ACC112 (cell line): ENCODE data around the gene ELP5.

Source experiments
- H2AFZ ChIP-seq: fragments of 200-600 bp; sonication (generic); one replicate; pipeline ENCODE4 v1.6.0; 2017; ENCODE audit warnings: antibody characterized with exemption, low read length; ENCODE audit not compliant: unreplicated experiment
- H3K27ac ChIP-seq: fragments of 200-600 bp; sonication (generic); 2 replicates; pipeline ENCODE4 v1.5.1; 2014; ENCODE audit warnings: low read depth, mild to moderate bottlenecking, antibody characterized with exemption, low read length, moderate library complexity
- H3K27me3 ChIP-seq: fragments of 200-600 bp; sonication (generic); 2 replicates; pipeline ENCODE4 v1.6.1; 2014; ENCODE audit warnings: mild to moderate bottlenecking, antibody characterized with exemption, low read length, moderate library complexity, mixed read lengths; ENCODE audit not compliant: insufficient read depth
- H3K36me3 ChIP-seq: fragments of 200-600 bp; sonication (generic); 2 replicates; pipeline ENCODE4 v1.6.1; 2016; ENCODE audit warnings: mild to moderate bottlenecking, antibody characterized with exemption, low read length, moderate library complexity, mixed read lengths; ENCODE audit not compliant: insufficient read depth
- H3K4me1 ChIP-seq: fragments of 200-600 bp; sonication (generic); one replicate; pipeline ENCODE4 v1.6.1; 2016; ENCODE audit warnings: low read length, mixed read lengths; ENCODE audit not compliant: insufficient read depth, unreplicated experiment, control insufficient read depth
- H3K4me3 ChIP-seq: fragments of 200-600 bp; sonication (generic); 2 replicates; pipeline ENCODE4 v1.5.1; 2014; ENCODE audit warnings: mild to moderate bottlenecking, low read depth, low read length
- H3K79me2 ChIP-seq: fragments of 200-600 bp; sonication (generic); one replicate; pipeline ENCODE4 v1.6.0; 2016; ENCODE audit warnings: low read length; ENCODE audit not compliant: control insufficient read depth, unreplicated experiment, insufficient read depth

ELP5 gene

DNA sequence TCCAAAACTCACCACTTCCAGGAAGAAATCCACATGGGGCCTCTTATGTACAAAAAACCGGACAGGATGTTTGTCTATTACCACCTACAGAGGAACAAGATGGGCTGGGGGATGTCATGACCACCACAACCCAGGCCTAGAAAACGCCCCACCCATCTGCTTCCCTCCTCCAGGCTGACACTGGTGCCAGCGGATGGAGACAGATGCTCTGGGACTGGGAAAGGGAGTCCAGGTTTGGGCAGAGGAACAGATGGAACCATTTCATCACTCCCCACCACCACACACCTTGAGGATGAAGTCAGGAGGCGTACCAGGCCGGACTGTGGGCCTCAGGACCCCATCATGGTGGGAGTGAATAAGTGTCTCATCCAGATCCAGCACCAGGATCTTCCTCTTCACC lies 5.2 kb upstream of the ELP5 start:
- Histone ChIP-seq H2AFZ (no peak overlapping the region), H3K27ac (no peak overlapping the region), H3K36me3 (peaks cover 2% of the 10 kb centered on the region; the same call in 1 of the 2 replicates), H3K4me1 (peaks cover 22% of the 10 kb centered on the region), H3K27me3 (no peaks in the 10 kb centered on the region), H3K79me2 (peaks cover 51% of the 10 kb centered on the region), H3K4me3 (no peak overlapping the region)

DNA sequence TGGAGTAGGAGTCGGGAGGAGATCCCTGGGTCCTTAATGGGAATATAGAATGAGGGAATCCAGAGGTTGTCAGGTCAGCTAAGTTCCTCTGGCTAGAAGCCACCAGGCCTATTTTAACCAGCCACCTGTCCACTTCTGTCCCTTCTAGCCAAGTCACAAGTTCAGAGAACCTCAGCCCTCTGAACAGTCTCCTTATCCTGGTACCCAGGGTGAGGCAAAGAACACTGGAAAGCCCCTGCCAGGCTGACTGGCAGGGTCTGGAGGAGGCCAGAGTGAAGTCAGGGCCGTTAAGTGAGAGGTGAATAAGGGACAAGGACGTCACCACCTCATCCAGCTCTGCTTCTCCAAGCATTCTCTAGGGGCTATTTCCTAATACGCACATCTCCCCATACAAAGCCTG lies 3.2 kb upstream of the ELP5 start:
- Histone ChIP-seq H3K79me2 (peaks cover 59% of the 10 kb centered on the region), H2AFZ (no peak overlapping the region), H3K4me1 (peaks cover 25% of the 10 kb centered on the region), H3K36me3 (peaks cover 7% of the 10 kb centered on the region; the same call in 1 of the 2 replicates), H3K4me3 (peak overlapping the region; percentile 23; the same call in 1 of the 2 replicates), H3K27me3 (no peaks in the 10 kb centered on the region), H3K27ac (no peak overlapping the region)

DNA sequence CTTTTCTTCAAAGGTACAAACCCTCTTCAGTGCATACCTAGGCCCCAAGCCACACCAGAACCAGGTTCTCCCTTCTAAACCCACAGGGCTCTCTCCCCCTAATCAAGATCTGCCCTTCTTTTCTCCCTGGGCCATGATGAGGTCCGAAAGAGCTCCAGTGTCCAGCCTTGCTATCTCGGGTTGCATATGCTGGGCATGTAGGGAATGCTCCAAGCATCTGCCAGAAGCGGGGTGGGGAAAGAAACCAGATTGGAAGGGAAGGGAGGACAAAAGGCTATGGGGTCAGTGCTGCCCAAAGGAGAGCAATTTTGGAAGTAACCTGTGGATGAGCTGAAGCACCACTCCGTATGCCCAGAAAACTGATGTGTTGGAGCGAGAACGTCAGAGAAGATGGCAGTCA lies 2.8 kb upstream of the ELP5 start:
- H3K4me1 ChIP-seq: peaks cover 25% of the 10 kb centered on the region
- H3K79me2 ChIP-seq: peaks cover 63% of the 10 kb centered on the region
- H2AFZ ChIP-seq: no peak overlapping the region
- H3K4me3 ChIP-seq: peak overlapping the region; percentile 23; the same call in 1 of the 2 replicates
- H3K27ac ChIP-seq: no peak overlapping the region
- peaks cover 8% of the 10 kb centered on the region; the same call in 1 of the 2 replicates for H3K36me3 ChIP-seq
- H3K27me3 ChIP-seq: no peaks in the 10 kb centered on the region

DNA sequence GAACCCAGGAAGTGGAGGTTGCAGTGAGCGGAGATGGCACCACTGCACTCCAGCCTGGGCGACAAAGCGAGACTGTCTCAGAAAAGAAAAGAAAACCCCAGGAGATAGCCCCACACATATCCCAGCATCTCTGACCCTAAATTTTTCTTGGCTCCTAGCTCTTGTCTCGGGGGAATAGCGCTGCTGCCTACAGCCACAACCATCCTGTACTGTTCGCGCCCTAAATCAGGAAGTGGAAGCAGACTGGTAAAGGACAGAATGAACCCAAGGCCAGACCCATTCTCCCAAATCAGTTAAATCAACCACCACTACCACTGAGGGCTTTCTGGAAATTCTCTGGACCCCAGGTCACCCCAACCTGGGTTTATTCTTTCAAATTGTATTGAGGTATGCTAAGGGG lies 2.2 kb upstream of the ELP5 start:
- peaks cover 12% of the 10 kb centered on the region; the same call in 1 of the 2 replicates for H3K36me3 ChIP-seq
- H3K79me2 ChIP-seq: peaks cover 65% of the 10 kb centered on the region
- H3K27ac ChIP-seq: no peak overlapping the region
- H3K27me3 ChIP-seq: no peaks in the 10 kb centered on the region
- peak overlapping the region; percentile 96 for H3K4me3 ChIP-seq
- H2AFZ ChIP-seq: no peak overlapping the region
- H3K4me1 ChIP-seq: peaks cover 25% of the 10 kb centered on the region

DNA sequence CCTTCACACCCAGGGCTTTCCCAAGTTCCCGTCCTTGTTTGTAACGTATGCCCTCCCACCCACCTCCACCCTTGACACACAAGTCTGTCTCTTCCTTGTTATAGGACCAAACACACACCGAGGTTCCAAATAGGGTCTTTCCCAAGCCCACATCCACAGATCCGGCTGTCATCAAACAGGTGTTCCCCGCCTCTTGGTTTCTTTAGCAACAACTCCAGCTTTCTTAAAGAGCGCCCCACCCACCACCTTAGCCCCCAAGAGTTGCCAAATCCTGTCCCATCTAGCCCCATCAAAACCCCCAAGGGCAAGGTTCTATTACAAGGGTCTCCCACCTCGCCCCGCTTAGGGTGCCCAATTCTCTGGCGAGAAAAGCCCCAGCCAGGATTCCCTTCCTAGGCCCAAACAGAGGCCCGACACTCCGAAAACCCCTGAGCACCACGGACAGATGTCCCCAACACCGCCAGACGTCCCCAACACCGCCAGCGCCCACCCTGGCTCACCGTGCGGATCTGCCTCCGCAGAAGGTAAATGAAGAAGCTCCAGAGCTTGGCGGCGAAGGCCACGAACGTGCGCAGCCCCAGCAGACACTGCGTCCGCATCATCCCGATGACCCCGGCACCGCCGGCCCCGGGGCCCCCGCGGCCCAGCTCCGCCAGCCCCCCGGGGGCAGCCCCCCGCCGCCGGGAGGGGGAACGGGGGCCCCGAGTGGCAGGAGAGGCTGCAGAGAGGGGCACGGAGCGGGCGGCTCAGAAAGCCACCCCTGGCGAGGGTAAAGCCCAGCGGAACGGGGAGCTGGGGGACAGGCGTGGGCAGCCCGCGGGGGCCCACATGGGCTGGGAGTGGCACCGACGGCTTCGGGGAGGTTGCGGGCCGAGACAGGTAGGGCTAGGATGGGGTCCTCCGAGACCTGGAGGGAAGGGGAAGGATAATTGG lies 1.1 kb upstream of the ELP5 start:
- Histone ChIP-seq H3K36me3 (peaks cover 15% of the 10 kb centered on the region; the same call in 1 of the 2 replicates), H3K4me1 (peaks cover 25% of the 10 kb centered on the region), H3K4me3 (peak overlapping the region; percentile 96), H2AFZ (peak overlapping the region; percentile 47), H3K27me3 (no peaks in the 10 kb centered on the region), H3K27ac (peak overlapping the region; percentile 97), H3K79me2 (peaks cover 65% of the 10 kb centered on the region)

DNA sequence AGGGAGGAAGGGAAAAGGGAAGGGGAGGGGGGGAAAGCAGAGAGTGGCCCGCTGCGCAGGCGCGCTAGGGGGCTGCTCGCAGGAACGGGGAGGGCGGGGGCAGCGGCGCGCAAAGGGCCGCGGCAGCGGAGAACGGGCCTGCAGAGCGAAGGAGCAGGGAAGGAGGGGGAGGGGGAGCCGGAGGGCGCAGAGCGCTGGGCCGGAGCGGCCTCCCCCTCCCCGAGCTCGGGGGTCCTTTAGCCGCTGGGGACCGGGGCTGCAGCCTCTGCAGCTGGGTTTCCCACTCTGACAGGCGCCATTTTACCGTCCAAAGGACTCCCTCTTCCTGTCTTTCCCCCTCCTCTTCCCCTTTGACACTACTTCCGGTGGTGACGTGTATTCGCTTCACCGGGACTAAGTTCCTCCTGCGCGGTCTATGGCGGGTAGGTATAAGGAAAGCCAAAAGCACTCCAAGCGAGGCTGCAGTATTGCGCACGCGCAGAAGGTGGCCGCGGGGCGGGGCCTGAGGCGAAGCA lies 297 bp upstream of the ELP5 start, which contains the start of gene CTDNEP1:
CTDNEP1 (minus strand) TSS at position 74 of the 515 bp plus-strand sequence. CDS start 438 bp downstream, outside the sequence.
- Histone ChIP-seq H3K27me3 (no peaks in the 10 kb centered on the region), H3K36me3 (peaks cover 15% of the 10 kb centered on the region; the same call in 1 of the 2 replicates), H3K27ac (peak within 1 kb of the TSS; percentile 97), H3K4me3 (peak within 1 kb of the TSS; percentile 96), H3K4me1 (peaks cover 25% of the 10 kb centered on the region), H3K79me2 (peaks cover 65% of the 10 kb centered on the region), H2AFZ (peak within 1 kb of the TSS; percentile 93)

DNA sequence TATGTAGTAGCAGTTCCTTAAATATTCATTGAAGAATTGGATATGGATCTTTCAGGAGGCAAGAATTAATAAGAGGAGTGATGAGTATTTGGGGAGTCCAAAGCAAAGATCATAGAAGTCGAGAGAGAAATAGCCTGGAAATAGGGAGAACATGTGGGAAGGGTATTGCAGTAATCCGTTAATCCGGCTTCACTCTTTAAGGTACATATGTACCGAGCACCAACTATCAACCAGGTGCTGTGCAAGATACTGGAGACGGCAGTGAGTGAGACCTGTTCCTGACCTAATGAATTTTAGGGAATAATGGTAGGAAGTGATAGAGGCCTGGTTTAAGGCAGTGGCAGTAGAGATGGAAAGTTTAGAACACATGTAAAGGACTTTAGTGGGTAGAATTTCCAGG lies 1.1 kb downstream of the ELP5 start:
- H3K79me2 ChIP-seq: peaks cover 51% of the 10 kb centered on the region
- peak overlapping the region; percentile 96 for H3K4me3 ChIP-seq
- H2AFZ ChIP-seq: no peak overlapping the region
- H3K4me1 ChIP-seq: peaks cover 25% of the 10 kb centered on the region
- H3K36me3 ChIP-seq: peaks cover 15% of the 10 kb centered on the region; the same call in 1 of the 2 replicates
- H3K27me3 ChIP-seq: no peaks in the 10 kb centered on the region
- peak overlapping the region; percentile 97 for H3K27ac ChIP-seq

DNA sequence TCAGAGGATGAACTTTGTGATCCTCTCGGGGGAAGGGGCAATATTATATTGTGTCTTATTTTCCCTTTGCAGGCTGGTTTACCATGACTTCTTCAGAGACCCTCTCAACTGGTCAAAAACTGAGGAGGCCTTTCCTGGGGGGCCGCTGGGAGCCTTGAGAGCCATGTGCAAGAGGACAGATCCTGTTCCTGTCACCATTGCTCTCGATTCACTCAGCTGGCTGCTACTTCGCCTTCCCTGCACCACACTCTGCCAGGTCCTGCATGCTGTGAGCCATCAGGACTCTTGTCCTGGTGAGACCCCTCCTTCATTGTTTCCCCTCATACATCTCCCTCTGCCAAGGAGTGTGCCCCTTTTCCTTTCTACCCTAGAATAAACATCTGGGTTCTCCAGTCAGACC lies 2.5 kb downstream of the ELP5 start:
- peaks cover 26% of the 10 kb centered on the region for H3K36me3 ChIP-seq
- no peak overlapping the region for H3K27ac ChIP-seq
- H3K79me2 ChIP-seq: peaks cover 37% of the 10 kb centered on the region
- no peak overlapping the region for H2AFZ ChIP-seq
- no peak overlapping the region; the same call in 1 of the 2 replicates for H3K4me3 ChIP-seq
- no peaks in the 10 kb centered on the region for H3K27me3 ChIP-seq
- peaks cover 27% of the 10 kb centered on the region for H3K4me1 ChIP-seq

DNA sequence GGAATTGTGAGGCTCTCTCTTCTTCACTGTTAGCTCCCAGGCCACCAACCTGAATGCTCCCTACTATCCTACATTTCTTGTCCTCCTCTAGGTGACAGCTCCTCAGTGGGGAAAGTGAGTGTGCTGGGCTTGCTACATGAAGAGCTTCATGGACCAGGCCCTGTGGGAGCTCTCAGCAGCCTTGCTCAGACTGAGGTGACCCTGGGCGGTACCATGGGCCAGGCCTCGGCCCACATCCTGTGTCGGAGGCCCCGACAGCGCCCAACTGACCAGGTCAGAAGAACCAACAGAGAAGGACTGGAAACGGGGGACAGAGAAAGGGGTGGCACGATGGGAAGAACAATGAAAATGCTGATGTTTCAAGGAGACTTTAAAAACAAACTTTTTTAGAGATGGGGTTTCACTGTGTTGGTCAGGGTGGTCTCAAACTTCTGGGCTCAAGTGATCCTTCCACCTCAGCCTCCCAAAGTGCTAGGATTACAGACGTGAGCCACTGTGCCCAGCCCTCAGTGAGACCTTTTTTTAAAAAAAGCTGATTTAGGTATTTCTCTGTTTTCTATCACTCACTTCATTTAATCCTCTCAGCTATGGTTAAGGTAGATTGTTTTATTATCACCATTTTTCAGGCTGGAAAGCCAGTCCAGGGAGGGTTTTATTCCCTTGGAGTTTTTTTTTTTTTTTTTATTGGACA lies 4.9 kb downstream of the ELP5 start:
- Histone ChIP-seq H3K27me3 (peaks cover 9% of the 10 kb centered on the region), H2AFZ (no peak overlapping the region), H3K27ac (no peak overlapping the region), H3K79me2 (peaks cover 17% of the 10 kb centered on the region), H3K36me3 (peaks cover 26% of the 10 kb centered on the region), H3K4me1 (peaks cover 20% of the 10 kb centered on the region), H3K4me3 (no peak overlapping the region)

DNA sequence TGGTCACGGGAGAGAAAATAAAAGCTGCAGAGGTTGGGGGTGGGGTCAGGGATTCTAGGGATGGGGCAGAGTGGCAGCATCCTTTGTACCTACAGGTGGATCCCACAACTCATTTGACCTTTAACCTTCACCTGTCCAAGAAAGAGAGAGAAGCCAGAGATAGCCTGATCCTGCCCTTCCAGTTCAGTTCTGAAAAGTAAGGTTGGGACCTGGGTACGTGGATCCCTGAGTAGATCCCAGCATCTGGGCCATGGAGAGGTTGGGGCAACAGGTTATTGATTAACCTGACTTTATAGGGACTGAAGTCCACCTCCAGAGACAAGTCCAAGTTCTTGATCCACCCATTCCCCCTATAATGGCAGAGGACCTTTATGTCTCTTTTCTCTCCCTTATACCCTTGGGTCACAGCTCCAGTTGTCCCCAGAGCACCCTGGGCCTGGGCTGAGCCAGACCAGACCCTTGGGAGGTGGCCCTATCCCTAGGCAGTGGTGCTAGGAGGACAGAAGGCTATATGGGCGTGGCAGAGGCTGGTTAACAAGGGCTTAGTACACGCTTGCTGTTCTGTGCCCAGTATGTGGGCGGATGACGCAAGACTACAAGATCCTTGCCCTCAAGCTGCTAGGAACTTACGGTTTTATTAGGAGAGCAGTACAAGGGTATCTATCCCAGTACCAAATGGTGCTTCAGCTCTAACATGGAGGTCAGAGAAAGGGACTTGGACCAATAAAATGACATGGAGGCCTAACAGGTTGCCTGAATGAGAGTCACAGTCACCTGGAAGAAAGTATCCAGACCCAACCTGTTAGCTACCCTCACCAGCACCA lies 6.9 kb downstream of the ELP5 start:
- H2AFZ ChIP-seq: no peak overlapping the region
- peak overlapping the region; percentile 52 for H3K27ac ChIP-seq
- H3K27me3 ChIP-seq: peaks cover 16% of the 10 kb centered on the region
- peaks cover 5% of the 10 kb centered on the region for H3K79me2 ChIP-seq
- H3K36me3 ChIP-seq: peaks cover 21% of the 10 kb centered on the region
- H3K4me3 ChIP-seq: peak overlapping the region; percentile 25; the same call in 1 of the 2 replicates
- H3K4me1 ChIP-seq: peaks cover 19% of the 10 kb centered on the region
